Measurements from ENCODE around the gene UBE3D. TPM values are rescaled to one million over a fixed set of nuclear protein-coding genes. Genes with fewer than 3 reads are reported as not detected.

Gene UBE3D
- total RNA-seq, 2 experiments from 2014 or later: 4.1 to 4.2 TPM

- DNase-seq (no peak), ATAC-seq (ENCODE audit: poor library complexity) (no peak)
- intact Hi-C loops (cut with DNase I, micrococcal nuclease): no loop called here
- H3K27ac Mint-ChIP-seq: no peak overlapping the region
- H3K27me3 Mint-ChIP-seq: no peaks in the 10 kb centered on the region
- H3K9me3 ChIP-seq (ENCODE audit: control insufficient read depth in 1 of 2, insufficient read depth in 1 of 2, low read length in 2 of 2): no peaks in the 10 kb centered on the region
- no peaks in the 10 kb centered on the region for H3K36me3 ChIP-seq (ENCODE audit: insufficient read depth, low read length)
- ChIA-PET CTCF (no interaction called here), POLR2A (no interaction called here)
- no peaks in the 10 kb centered on the region for H3K27me3 ChIP-seq (ENCODE audit: control insufficient read depth in 1 of 2, insufficient read depth in 2 of 2, low read length in 2 of 2)
- TF ChIP-seq, protein P1, sequence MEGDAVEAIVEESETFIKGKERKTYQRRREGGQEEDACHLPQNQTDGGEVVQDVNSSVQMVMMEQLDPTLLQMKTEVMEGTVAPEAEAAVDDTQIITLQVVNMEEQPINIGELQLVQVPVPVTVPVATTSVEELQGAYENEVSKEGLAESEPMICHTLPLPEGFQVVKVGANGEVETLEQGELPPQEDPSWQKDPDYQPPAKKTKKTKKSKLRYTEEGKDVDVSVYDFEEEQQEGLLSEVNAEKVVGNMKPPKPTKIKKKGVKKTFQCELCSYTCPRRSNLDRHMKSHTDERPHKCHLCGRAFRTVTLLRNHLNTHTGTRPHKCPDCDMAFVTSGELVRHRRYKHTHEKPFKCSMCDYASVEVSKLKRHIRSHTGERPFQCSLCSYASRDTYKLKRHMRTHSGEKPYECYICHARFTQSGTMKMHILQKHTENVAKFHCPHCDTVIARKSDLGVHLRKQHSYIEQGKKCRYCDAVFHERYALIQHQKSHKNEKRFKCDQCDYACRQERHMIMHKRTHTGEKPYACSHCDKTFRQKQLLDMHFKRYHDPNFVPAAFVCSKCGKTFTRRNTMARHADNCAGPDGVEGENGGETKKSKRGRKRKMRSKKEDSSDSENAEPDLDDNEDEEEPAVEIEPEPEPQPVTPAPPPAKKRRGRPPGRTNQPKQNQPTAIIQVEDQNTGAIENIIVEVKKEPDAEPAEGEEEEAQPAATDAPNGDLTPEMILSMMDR (IDR thresholded peaks at IDR 0.05): no peak
- no peaks in the 10 kb centered on the region for H3K4me1 Mint-ChIP-seq (ENCODE audit: low read depth)
- H3K4me3 Mint-ChIP-seq: no peak overlapping the region
- H3K36me3 Mint-ChIP-seq (ENCODE audit: low read depth): no peaks in the 10 kb centered on the region
- H3K4me1 ChIP-seq (ENCODE audit: insufficient read depth, low read length): no peaks in the 10 kb centered on the region
- H3K27ac ChIP-seq (ENCODE audit: low read depth in 1 of 2, low read length in 2 of 2): no peak overlapping the region
- H3K9me3 Mint-ChIP-seq: no peaks in the 10 kb centered on the region
- no peak overlapping the region for H3K4me3 ChIP-seq (ENCODE audit: low read length)
Observed at GRCh38 chr6:82874867-82875266, 190.8 kb downstream of the UBE3D start.

- Histone ChIP-seq H3K27ac (ENCODE audit: low read depth in 1 of 2, low read length in 2 of 2) (no peak overlapping the region), H3K27me3 (ENCODE audit: control insufficient read depth in 1 of 2, insufficient read depth in 2 of 2, low read length in 2 of 2) (no peaks in the 10 kb centered on the region), H3K36me3 (ENCODE audit: insufficient read depth, low read length) (no peaks in the 10 kb centered on the region), H3K4me1 (ENCODE audit: insufficient read depth, low read length) (no peaks in the 10 kb centered on the region), H3K4me3 (ENCODE audit: low read length) (no peak overlapping the region), H3K9me3 (ENCODE audit: control insufficient read depth in 1 of 2, insufficient read depth in 1 of 2, low read length in 2 of 2) (no peaks in the 10 kb centered on the region)
- POLR2A ChIA-PET: no interaction called here
- H3K4me3 Mint-ChIP-seq: no peak overlapping the region
- CTCF ChIA-PET: no interaction called here
- DNase-seq (no peak), ATAC-seq (ENCODE audit: poor library complexity) (no peak)
- no peaks in the 10 kb centered on the region for H3K27me3 Mint-ChIP-seq
- TF ChIP-seq, protein P1 (IDR thresholded peaks at IDR 0.05): no peak
- H3K9me3 Mint-ChIP-seq: no peaks in the 10 kb centered on the region
- H3K36me3 Mint-ChIP-seq (ENCODE audit: low read depth): no peaks in the 10 kb centered on the region
- no peak overlapping the region for H3K27ac Mint-ChIP-seq
- intact Hi-C loops (cut with DNase I, micrococcal nuclease): no loop called here
- no peaks in the 10 kb centered on the region for H3K4me1 Mint-ChIP-seq (ENCODE audit: low read depth)
Observed at GRCh38 chr6:82872185-82872584, 193.5 kb downstream of the UBE3D start.

DNA sequence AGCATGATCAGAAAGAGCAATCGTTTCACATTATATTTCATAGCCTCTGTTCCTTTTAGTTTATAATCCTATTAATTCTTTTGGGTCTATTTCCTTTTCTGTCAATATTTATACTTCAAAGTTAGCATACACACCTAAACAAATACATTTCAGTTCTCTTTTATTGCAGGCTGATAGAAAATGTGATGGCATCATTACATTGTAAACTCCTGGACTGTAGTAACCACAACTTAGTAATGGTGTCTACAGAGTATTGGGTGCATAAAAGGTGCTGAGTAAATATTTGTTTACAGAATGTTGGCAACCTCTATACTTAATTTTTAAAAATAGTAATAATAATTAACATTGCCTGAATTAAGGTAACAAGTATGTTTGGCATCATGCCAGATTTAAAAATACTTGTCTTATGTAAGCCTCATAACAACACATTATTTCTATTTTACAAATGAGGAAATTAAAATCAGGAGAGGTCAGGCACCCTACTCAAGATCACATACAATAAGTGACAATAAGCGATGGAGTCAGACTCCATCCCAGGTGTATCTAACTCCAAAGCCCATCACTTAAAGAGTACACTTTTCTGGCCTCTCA is 195.0 kb downstream of the UBE3D start:
- Histone ChIP-seq H3K9me3 (ENCODE audit: control insufficient read depth in 1 of 2, insufficient read depth in 1 of 2, low read length in 2 of 2) (no peaks in the 10 kb centered on the region), H3K4me1 (ENCODE audit: insufficient read depth, low read length) (no peaks in the 10 kb centered on the region), H3K27ac (ENCODE audit: low read depth in 1 of 2, low read length in 2 of 2) (no peak overlapping the region), H3K4me3 (ENCODE audit: low read length) (no peak overlapping the region), H3K36me3 (ENCODE audit: insufficient read depth, low read length) (no peaks in the 10 kb centered on the region), H3K27me3 (ENCODE audit: control insufficient read depth in 1 of 2, insufficient read depth in 2 of 2, low read length in 2 of 2) (no peaks in the 10 kb centered on the region)
- POLR2A ChIA-PET: no interaction called here
- Mint-ChIP-seq H3K9me3 (no peaks in the 10 kb centered on the region), H3K27ac (no peak overlapping the region), H3K4me3 (no peak overlapping the region), H3K27me3 (no peaks in the 10 kb centered on the region), H3K36me3 (ENCODE audit: low read depth) (no peaks in the 10 kb centered on the region), H3K4me1 (ENCODE audit: low read depth) (no peaks in the 10 kb centered on the region)
- ATAC-seq (ENCODE audit: poor library complexity) (no peak), DNase-seq (no peak)
- CTCF ChIA-PET: no interaction called here
- TF ChIP-seq, protein P1 (IDR thresholded peaks at IDR 0.05): no peak
- intact Hi-C loops (cut with DNase I, micrococcal nuclease): no loop called here

All from CD4-positive, alpha-beta T cell (primary cell).